ENCODE data around the gene PSMD1.

PSMD1 gene

GRCh38 chr2:231204146-231204545 is 147.5 kb downstream of the PSMD1 start:
- Histone ChIP-seq H3K9ac (ENCODE audit: low read length) (no peak overlapping the region), H4K91ac (ENCODE audit: low read depth, low read length) (no peak overlapping the region), H3K79me2 (ENCODE audit: control insufficient read depth, insufficient read depth, low read length, poor library complexity) (no peaks in the 10 kb centered on the region), H3K4me2 (ENCODE audit: low read length) (no peak overlapping the region), H3K4ac (ENCODE audit: low read depth, low read length) (no peak overlapping the region), H4K12ac (ENCODE audit: low read depth, low read length) (no peak overlapping the region), H3K36me3 (ENCODE audit: control insufficient read depth in 1 of 2, insufficient read depth in 2 of 2, low read length in 2 of 2) (peaks cover 7 to 9% of the 10 kb centered on the region in 2 experiments), H3K9me3 (ENCODE audit: insufficient read depth, low read depth, low read length) (peaks cover 2% of the 10 kb centered on the region), H3K27me3 (ENCODE audit: insufficient read depth, low read length) (no peaks in the 10 kb centered on the region), H2BK120ac (ENCODE audit: insufficient read depth, low read length, poor library complexity) (no peak overlapping the region), H4K8ac (ENCODE audit: low read depth, low read length) (no peak overlapping the region), H3K23ac (ENCODE audit: low read length) (no peak overlapping the region), H2BK12ac (ENCODE audit: low read length) (no peak overlapping the region), H2AFZ (ENCODE audit: insufficient read depth, low read length, poor library complexity) (no peak overlapping the region), H3K79me1 (ENCODE audit: low read length) (no peaks in the 10 kb centered on the region), H3K4me1 (ENCODE audit: control insufficient read depth in 1 of 2, insufficient read depth in 2 of 2, low read length in 2 of 2) (peaks cover 7 to 10% of the 10 kb centered on the region in 2 experiments), H2AK5ac (ENCODE audit: low read length) (no peak overlapping the region), H3K14ac (ENCODE audit: low read length) (no peak overlapping the region), H3K18ac (ENCODE audit: low read length) (no peak overlapping the region), H3K4me3 (ENCODE audit: low read depth, low read length) (no peak overlapping the region), H3K27ac (ENCODE audit: low read depth, low read length) (no peak overlapping the region), H2BK5ac (ENCODE audit: low read depth, low read length, poor library complexity) (no peak overlapping the region)
- DNase-seq: no peak
- WGBS (ENCODE audit: extremely low coverage, insufficient coverage, insufficient read length): no CpG with 5 or more reads among the region's 3 CpGs

GRCh38 chr2:231204581-231204980 is 147.9 kb downstream of the PSMD1 start:
- Histone ChIP-seq H2BK5ac (ENCODE audit: low read depth, low read length, poor library complexity) (no peak overlapping the region), H3K4me1 (ENCODE audit: control insufficient read depth in 1 of 2, insufficient read depth in 2 of 2, low read length in 2 of 2) (peaks cover 7% of the 10 kb centered on the region in 2 experiments), H3K4ac (ENCODE audit: low read depth, low read length) (no peak overlapping the region), H2AFZ (ENCODE audit: insufficient read depth, low read length, poor library complexity) (no peak overlapping the region), H4K12ac (ENCODE audit: low read depth, low read length) (no peak overlapping the region), H3K27ac (ENCODE audit: low read depth, low read length) (no peak overlapping the region), H3K9me3 (ENCODE audit: insufficient read depth, low read depth, low read length) (peaks cover 2% of the 10 kb centered on the region), H3K18ac (ENCODE audit: low read length) (no peak overlapping the region), H3K14ac (ENCODE audit: low read length) (no peak overlapping the region), H3K79me1 (ENCODE audit: low read length) (no peaks in the 10 kb centered on the region), H2BK12ac (ENCODE audit: low read length) (no peak overlapping the region), H2AK5ac (ENCODE audit: low read length) (no peak overlapping the region), H4K91ac (ENCODE audit: low read depth, low read length) (no peak overlapping the region), H3K4me3 (ENCODE audit: low read depth, low read length) (no peak overlapping the region), H3K4me2 (ENCODE audit: low read length) (no peak overlapping the region), H2BK120ac (ENCODE audit: insufficient read depth, low read length, poor library complexity) (no peak overlapping the region), H4K8ac (ENCODE audit: low read depth, low read length) (no peak overlapping the region), H3K79me2 (ENCODE audit: control insufficient read depth, insufficient read depth, low read length, poor library complexity) (no peaks in the 10 kb centered on the region), H3K27me3 (ENCODE audit: insufficient read depth, low read length) (no peaks in the 10 kb centered on the region), H3K36me3 (ENCODE audit: control insufficient read depth in 1 of 2, insufficient read depth in 2 of 2, low read length in 2 of 2) (peaks cover 7 to 9% of the 10 kb centered on the region in 2 experiments), H3K23ac (ENCODE audit: low read length) (no peak overlapping the region), H3K9ac (ENCODE audit: low read length) (no peak overlapping the region)
- no CpG with 5 or more reads among the region's 5 CpGs for WGBS (ENCODE audit: extremely low coverage, insufficient coverage, insufficient read length)
- no peak for DNase-seq

GRCh38 chr2:231207734-231208133 is 151.1 kb downstream of the PSMD1 start:
- Histone ChIP-seq H3K27me3 (ENCODE audit: insufficient read depth, low read length) (no peaks in the 10 kb centered on the region), H3K9ac (ENCODE audit: low read length) (no peak overlapping the region), H3K4me2 (ENCODE audit: low read length) (no peak overlapping the region), H3K23ac (ENCODE audit: low read length) (no peak overlapping the region), H3K4me1 (ENCODE audit: control insufficient read depth in 1 of 2, insufficient read depth in 2 of 2, low read length in 2 of 2) (no peaks in the 10 kb centered on the region), H2AK5ac (ENCODE audit: low read length) (no peak overlapping the region), H3K9me3 (ENCODE audit: insufficient read depth, low read depth, low read length) (peaks cover 2% of the 10 kb centered on the region), H4K8ac (ENCODE audit: low read depth, low read length) (no peak overlapping the region), H2AFZ (ENCODE audit: insufficient read depth, low read length, poor library complexity) (no peak overlapping the region), H3K79me2 (ENCODE audit: control insufficient read depth, insufficient read depth, low read length, poor library complexity) (no peaks in the 10 kb centered on the region), H4K91ac (ENCODE audit: low read depth, low read length) (no peak overlapping the region), H2BK5ac (ENCODE audit: low read depth, low read length, poor library complexity) (no peak overlapping the region), H3K36me3 (ENCODE audit: control insufficient read depth in 1 of 2, insufficient read depth in 2 of 2, low read length in 2 of 2) (peaks cover 14 to 15% of the 10 kb centered on the region in 2 experiments), H3K14ac (ENCODE audit: low read length) (no peak overlapping the region), H3K27ac (ENCODE audit: low read depth, low read length) (no peak overlapping the region), H3K4me3 (ENCODE audit: low read depth, low read length) (no peak overlapping the region), H3K79me1 (ENCODE audit: low read length) (no peaks in the 10 kb centered on the region), H2BK120ac (ENCODE audit: insufficient read depth, low read length, poor library complexity) (no peak overlapping the region), H3K18ac (ENCODE audit: low read length) (no peak overlapping the region), H3K4ac (ENCODE audit: low read depth, low read length) (no peak overlapping the region), H4K12ac (ENCODE audit: low read depth, low read length) (no peak overlapping the region), H2BK12ac (ENCODE audit: low read length) (no peak overlapping the region)
- no peak for DNase-seq
- WGBS (ENCODE audit: extremely low coverage, insufficient coverage, insufficient read length): no CpG with 5 or more reads among the region's 4 CpGs

- Histone ChIP-seq H2AK5ac (ENCODE audit: low read length) (no peak overlapping the region), H3K36me3 (ENCODE audit: control insufficient read depth in 1 of 2, insufficient read depth in 2 of 2, low read length in 2 of 2) (peaks cover 13 to 19% of the 10 kb centered on the region in 2 experiments), H3K79me2 (ENCODE audit: control insufficient read depth, insufficient read depth, low read length, poor library complexity) (no peaks in the 10 kb centered on the region), H4K12ac (ENCODE audit: low read depth, low read length) (no peak overlapping the region), H3K9ac (ENCODE audit: low read length) (no peak overlapping the region), H2BK120ac (ENCODE audit: insufficient read depth, low read length, poor library complexity) (no peak overlapping the region), H3K4me3 (ENCODE audit: low read depth, low read length) (no peak overlapping the region), H3K9me3 (ENCODE audit: insufficient read depth, low read depth, low read length) (no peaks in the 10 kb centered on the region), H2BK12ac (ENCODE audit: low read length) (no peak overlapping the region), H4K8ac (ENCODE audit: low read depth, low read length) (no peak overlapping the region), H2BK5ac (ENCODE audit: low read depth, low read length, poor library complexity) (no peak overlapping the region), H4K91ac (ENCODE audit: low read depth, low read length) (no peak overlapping the region), H3K4ac (ENCODE audit: low read depth, low read length) (no peak overlapping the region), H3K4me2 (ENCODE audit: low read length) (no peak overlapping the region), H3K23ac (ENCODE audit: low read length) (no peak overlapping the region), H3K27ac (ENCODE audit: low read depth, low read length) (no peak overlapping the region), H2AFZ (ENCODE audit: insufficient read depth, low read length, poor library complexity) (no peak overlapping the region), H3K79me1 (ENCODE audit: low read length) (no peaks in the 10 kb centered on the region), H3K14ac (ENCODE audit: low read length) (no peak overlapping the region), H3K18ac (ENCODE audit: low read length) (no peak overlapping the region), H3K4me1 (ENCODE audit: control insufficient read depth in 1 of 2, insufficient read depth in 2 of 2, low read length in 2 of 2) (no peaks in the 10 kb centered on the region), H3K27me3 (ENCODE audit: insufficient read depth, low read length) (no peaks in the 10 kb centered on the region)
- DNase-seq: no peak
- WGBS (ENCODE audit: extremely low coverage, insufficient coverage, insufficient read length): no CpG with 5 or more reads among the region's 3 CpGs
Observed at GRCh38 chr2:231210782-231211181, 154.1 kb downstream of the PSMD1 start.

Data from trophoblast cell (in vitro differentiated cells and primary cell).